ENCODE data around the gene RUVBL1.

Gene RUVBL1

DNA sequence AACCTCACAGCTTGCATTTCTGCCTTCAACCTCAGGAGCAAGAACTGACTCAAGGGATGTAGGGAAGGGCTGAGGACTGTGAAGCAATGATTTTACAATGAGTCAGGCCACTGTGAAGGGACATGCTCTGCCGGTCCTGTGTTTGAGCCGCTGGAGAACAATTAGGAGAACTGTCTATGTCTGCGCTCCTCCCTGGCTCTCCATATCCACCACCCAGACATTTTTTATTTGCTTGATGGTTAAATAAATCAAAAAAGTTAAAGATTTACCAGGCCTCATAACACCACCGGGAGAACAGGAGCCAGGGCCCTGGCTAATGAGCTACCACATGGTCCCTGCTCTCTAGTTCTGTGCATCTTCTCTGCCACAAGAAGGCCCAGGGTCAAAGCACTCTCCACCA lies 41.8 kb downstream of the RUVBL1 start:
- no peak for DNase-seq

DNA sequence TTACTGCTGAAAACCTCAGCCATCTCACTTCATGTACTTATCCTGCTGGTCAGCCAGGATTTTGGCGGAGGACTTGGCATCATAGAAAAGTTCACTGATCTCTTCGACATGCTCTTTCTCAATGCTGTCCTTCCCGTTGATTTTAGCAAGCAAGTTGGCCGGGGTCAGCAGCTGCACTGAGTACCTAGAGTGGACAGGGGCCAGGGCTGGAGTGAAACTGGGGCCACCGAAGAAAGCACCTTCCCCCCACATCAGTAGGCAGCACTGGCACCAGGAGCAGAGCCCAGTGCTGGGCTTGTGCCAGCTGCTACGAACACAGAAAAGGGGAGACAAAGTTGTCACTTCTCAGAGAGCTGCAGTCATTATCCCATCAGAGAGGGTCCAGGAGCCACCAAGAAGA lies 42.4 kb downstream of the RUVBL1 start:
- no peak for DNase-seq

DNA sequence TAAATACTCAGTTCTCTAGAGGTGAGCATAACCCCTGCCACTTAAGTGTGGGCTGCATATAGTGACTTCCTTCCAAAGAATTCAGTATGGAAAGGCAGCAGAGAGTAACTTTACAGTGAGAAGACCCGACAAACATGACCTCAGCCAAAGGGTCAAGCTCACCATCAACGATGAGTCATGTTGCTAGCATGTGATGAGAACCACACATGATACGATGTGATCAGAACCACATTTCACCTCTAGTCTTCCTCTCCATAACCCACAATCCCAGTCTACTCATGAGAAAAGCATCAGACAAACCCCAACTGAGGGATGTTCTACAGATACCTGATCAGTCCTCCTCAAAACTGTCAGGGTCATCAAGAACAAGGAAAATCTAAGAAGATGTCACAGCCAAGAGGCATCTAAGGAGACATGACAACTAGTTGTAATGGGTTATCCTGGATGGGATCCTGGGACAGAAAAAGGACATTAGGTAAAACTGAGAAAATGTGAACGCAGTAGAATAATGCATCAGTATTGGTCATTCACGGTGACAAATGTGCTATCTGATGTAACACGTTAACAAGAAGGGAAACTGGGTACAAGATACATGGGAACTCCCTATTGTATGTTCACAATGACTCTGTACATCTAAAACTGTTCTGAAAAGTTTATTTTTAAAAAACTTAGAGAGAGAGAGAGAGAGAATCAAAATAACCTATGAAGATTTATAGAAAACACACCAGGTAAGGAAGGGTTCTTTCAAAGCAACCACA lies 43.1 kb downstream of the RUVBL1 start:
- DNase-seq, result no peak

DNA sequence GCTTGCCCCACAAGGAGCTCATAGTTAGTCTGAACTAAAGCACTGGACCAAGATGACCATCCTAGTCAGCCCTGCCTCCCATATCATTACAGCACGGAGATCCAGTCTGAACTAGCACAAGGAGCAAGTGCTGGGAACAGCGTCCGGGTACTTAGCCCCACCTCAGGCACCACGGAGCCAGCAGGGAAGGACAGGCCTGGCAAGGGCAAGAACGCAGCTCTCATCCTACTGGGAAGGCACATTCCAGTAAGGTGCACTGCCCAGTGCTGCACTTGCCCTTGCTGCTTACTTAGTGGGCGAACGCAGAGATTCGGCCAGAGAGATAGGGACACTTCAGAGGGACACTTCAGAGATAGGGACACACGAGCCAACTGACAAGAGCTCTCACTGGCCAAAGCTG lies 43.8 kb downstream of the RUVBL1 start:
- DNase-seq, result no peak

DNA sequence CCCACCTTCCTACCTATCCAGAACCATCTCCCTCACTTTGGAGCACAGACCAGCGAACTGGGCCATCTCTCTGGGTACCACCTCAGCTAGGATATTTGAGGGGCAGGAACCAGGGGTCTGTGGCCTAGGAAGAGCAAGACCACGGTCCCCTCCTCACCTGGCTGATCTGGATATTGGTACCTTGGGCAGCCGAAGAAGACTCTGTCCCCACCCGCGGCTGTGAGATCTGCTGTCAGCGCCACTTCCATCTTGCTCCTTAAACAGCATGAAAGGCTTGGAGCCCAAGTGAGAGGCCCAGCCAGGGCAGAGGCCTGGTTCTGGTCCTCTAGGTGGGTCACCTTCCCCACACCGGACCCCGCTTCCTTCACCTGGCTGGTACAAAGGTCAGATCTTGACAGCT lies 44.7 kb downstream of the RUVBL1 start:
- no peak for DNase-seq

DNA sequence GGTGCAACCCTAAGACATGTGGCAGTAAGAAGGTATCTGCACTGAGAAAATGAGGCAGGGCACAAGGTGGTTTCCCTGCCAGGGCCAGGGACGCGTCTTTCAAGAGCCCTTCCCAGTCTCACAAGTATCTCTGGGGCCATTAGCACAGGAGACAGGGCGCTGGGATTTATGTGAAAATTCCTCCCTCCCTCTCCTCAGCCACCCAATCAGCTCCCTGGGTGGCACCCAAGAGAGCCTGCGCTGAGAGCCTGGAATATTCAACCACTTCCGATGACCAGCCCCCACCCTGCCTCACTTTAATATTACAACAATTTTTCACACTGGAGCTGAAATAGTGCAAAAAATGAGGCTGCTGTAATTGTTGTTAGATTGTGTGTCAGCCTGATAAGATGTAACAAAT lies 45.3 kb downstream of the RUVBL1 start:
- no peak for DNase-seq

DNA sequence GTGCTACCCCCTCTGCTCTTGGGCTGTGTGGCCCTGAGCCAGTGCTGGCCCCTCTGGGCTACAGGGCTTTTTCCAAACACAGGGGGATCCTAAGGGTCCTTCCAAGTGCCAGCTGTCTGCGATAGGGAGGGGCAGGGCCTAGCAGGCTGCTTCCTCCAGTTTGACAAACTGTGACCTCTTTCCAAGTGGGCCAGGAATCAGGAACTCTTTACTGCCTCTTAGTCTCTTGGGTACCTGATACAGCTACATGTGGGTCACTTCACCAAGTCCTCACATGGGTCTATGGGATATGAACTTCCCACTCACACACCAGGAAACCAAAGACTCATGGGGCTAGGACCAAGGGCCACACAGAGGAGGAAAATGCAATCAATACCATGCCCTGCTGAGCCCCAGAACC lies 45.9 kb downstream of the RUVBL1 start:
- DNase-seq, result no peak

DNA sequence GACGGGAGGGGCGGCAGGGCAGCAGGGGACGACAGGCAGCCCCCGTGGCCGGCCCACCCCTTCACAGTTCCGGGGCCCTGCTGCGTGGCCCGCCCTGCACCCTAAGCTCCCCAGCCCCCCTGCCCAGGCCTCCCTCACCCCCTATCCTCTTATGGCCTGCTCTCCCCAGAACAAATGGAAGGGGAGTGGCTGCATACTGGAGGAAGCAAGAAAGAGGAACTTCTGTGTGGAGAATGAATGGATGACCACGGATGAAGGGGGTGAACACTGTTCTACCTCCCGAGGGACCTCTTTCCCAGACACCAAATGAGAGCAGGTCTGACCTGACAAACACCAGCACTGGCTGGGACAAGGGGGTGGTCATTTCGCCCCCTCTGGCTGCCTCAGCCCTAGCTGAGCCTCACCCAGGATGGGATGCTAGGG lies 46.4 kb downstream of the RUVBL1 start:
- DNase-seq, result no peak

DNA sequence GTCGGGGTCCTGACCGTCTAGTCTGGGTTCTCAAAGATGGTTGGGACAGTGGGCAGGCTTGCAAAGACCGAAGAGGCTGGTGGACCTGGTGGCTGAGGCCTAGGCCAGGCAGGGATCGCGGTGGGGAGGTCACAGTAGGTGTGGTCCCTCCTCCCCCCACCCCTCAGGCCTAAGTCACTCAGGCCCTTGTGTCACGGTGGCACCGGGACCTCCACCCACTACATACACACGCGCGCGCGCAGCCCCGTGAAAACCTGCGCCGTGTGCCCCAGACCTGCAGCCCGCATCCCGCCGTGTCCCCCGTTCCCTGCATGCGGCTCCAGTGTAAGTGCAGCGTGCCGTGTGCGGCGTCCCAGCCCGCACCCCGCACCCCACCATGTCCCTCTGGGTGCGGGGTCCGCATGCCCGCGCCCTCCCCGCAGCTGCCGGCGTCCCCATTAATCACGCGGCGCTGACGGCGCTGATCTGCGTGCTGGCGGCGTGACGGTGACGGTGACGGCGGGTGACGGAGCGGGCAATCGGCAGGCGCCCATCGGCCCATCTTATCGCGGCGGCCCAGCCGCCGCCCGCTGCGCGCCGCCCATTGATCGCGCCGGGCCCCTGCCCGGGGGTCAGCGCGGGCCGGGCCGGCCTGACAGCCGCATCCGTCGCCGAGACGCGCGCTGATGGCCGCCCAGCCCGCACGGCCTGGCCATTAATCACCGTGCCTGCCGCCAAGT lies 47.0 kb downstream of the RUVBL1 start:
- DNase-seq, result peak in 1 of 2 donors; percentile 43

DNA sequence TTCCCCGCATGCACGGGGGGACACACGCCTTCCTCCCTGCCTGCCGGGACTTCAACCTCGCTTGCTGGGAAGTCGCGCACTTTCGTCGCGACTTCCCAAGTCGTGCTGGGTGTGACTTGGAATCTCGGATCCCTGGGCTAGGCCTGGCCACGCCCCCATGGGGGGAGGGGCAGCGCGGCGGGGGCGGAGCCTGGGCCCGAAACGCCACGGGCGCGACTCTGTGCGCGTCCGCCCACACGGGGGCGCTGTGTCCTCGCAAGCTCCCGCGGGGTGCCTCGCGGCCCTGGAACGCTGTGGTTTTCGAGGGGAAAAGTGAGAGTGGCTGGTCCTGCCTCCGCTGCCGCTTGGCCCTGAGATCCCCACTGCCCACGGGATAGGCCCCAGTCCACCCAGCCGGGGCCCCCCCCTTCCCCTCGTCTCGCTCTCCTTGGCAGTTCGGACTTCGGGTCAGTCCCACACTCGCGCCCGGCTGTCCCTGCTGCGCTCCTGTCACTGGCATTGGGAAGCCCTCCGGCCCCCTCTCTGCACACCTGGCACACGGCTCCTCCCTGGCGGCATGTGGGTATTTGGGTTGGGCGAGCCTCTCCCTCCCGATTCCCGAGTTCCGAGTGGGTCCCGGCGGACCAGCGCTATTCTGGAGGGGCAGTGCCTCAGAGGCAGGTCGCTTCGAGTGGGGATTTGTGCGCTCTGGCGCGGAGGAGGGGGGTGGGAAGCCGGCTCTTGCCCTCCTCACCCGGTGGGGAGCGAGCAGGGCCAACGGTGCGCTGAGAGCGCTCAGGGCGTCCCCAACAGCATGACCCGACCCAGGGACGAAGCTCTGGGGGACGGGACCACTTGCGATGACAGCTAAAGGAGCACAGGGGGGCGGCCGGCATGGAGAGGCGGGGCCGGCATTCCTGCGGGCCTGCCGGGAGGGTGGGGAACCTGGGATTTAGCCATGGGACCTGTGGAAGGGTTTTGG lies 47.8 kb downstream of the RUVBL1 start:
- DNase-seq, result peak; percentile 82 to 89

DNA sequence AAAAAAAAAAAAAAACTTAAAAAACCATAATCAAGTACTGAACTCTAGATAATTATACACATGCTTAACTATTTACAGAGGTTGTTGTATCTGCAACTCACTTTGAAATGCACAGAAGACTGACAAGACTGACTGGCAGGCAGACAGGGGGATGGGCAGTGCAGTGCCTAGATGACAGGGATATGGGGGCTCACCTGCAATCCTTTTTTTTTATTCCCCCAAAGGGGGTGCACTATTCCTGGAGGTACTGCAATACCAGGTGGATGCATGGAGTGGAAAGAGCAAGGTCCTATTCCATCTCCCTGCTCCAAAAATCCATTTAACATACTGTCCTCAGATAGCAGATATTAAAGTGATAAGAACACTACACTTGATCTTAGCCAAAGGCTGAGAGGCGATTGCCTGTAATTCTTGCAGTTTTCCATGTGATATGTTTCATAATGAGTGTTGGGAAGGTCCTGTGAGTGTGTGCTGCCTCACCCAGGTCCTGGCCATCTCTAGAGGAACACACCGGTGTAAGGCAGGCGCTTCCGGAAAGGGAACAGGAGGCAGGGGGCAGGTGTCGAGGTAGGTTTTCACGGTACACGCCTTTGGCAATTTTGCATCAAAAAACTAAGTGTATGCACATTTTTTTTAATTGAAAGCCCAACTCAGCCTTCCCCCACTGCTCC lies 48.6 kb downstream of the RUVBL1 start:
- no peak for DNase-seq

DNA sequence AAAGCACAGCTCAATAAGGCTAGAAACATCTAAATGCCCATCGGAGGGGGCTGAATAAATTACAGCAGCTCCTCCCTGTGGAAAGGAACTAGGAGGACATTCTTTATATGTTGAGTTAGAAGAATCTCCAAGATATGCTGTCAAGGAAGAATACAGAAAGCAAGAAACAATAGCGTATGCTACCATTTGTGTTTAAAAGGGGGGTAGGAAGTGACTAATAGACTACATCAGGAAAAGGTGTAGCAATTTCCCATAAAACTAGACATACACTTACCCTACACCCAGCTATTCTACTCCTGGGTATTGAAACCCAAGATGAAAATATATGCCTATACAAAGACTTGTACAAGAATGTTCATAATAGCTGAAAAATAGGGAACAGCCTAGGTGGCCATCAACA lies 49.8 kb downstream of the RUVBL1 start:
- DNase-seq, result no peak

DNA sequence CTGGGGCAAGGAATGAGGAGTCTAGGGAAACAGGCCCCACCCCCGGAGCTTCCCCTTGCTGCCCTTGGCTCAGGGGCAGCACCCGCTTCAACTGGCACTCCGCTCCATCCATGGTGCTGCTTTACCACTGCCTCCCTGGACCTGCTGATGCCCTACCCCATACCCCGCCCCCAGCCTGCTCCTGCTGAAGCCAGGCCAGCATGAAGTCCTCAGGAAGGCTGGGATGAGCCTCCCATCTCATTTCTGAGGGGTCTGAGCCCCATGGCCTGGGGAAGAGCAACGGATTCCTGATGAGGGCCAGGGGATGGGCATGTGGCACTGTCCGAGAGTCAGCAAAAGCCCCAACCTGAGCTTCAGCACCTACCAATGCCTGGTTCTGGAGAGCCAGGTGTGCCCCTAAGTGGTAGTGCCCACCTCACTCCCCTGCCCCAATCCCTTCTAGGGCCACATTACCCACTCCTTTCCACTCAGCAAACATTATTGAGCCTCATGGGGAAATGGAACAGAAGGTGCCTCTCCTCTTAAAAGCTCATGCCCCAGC lies 50.4 kb downstream of the RUVBL1 start:
- no peak for DNase-seq

DNA sequence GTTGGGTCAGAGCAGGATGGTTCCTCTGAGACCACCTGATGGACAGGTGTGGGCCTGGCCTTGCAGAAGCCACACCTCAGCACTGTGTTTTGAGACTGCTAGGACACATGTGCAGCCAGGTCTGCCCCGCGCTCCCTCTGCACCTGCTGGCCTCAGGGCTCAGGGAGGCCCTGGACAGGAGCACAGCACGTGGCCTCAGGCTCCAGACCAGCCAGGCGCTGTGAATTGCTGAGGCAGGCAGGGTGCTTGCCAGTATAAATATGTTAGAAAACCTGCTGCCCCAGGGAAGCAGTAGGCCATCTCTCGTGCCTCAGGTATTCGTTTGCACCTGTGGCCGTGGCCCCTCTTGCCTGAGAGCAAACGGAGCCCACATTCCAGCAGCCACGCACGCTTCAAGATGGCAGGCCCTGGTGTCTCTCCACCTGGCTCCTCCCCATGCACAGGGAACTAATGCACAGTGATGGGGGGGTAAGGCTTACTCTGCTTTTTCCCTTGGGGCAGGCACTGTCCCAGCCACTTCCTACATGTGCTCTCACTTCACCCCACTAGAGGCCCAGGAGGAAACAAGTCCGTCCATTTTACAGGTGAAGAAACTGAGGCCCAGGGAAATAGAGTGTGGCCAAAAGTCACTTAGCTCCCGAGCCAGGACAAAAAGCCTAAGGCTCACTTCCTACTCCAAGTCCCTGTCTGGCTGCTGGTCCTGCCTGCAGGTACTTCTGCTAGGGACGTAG lies 51.0 kb downstream of the RUVBL1 start:
- no peak for DNase-seq

DNA sequence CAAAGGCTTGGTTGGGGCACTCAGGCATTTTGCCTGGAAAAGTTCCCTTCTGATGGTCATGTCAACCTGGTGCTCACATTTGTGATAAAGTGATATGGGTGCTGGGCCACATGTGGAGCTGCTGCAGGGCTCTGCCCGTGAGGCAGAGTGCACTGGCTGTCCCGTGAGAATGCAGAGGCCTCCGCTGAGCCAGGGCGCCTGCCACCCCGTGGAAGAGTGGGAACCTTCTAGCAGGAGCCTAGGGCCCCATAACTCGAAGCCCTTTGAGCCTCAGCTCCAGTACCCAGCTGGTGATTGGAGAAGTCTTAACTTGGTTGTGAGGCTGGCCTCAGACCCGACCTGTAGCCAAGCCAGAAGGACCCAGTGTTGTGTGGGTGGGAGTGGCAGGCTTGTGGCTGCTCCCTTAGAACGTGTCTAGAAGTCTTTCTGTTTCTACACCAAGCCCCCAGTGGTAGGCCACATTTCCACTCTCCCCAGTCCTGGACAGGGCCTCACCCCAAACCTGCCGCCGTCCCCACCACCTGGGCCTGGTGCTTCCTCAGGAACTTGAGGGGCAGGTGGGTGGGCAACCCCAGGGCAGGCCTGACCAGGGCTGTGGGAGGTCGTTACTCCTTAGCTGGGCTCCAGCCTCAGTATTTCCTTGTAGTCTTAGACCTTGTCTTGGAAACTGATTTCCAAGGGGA lies 51.7 kb downstream of the RUVBL1 start:
- no peak for DNase-seq

DNA sequence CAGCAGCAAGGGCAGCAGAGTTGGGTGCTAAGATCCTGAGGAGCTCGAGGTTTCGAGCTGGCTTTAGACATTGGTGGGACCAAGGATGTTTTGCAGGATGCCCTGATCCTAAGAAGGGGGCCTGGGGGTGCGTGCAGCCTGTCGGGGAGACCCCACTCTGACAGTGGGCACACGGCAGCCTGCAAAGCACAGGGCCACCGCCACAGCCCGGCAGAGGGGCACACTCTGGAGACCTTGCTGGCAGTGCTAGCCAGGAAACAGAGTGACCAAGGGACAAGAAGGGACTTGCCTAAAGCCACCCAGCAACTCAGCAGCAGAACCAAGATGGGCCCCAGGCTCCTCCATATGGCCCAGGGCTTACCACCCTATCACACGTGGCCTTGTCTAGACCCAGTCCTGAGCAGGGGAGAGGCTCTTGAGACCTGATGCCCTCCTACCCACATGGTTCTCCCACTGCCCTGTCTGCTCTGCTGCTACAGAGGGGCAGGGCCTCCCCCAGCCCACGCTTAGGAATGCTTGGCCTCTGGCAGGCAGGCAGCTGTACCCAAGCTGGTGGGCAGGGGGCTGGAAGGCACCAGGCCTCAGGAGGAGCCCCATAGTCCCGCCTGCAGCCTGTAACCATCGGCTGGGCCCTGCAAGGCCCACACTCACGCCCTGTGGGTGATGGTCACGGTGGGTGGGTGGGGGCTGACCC lies 52.6 kb downstream of the RUVBL1 start:
- DNase-seq, result no peak

DNA sequence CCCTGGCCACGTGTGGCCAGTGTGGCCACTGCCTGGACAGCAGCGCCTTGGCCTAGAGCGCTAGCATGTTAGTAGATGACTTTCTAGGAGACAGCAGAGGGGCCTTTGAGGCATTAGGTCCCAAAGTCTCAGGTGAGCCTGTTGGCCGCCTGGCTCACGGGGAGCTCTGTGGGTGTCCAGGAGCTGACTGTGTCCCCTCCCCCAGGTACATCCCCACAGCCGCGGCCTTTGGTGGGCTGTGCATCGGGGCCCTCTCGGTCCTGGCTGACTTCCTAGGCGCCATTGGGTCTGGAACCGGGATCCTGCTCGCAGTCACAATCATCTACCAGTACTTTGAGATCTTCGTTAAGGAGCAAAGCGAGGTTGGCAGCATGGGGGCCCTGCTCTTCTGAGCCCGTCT lies 54.3 kb downstream of the RUVBL1 start:
- no peak for DNase-seq

DNA sequence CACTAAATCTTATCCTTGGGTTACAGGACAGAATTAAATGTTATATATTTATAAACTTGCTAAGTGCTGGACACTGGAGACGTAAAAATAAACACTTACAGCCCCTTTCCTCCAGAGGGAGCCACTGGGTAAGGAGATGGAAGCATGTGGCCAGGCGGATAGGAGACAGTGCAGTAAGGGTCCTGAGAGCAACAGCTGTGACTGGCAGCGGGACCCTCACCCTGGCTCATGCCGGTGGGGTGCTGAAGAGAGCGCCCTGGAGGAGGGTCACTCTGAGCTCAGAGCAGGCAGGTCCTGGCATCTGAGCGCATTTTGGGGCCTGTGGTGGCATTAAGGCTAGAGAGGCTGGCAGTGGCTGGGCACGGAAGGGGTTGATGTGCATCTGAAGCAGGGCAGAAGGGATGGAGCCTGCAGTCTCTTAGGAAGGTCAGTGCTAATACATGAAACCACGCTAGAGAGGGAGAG lies 55.4 kb downstream of the RUVBL1 start:
- no peak for DNase-seq

DNA sequence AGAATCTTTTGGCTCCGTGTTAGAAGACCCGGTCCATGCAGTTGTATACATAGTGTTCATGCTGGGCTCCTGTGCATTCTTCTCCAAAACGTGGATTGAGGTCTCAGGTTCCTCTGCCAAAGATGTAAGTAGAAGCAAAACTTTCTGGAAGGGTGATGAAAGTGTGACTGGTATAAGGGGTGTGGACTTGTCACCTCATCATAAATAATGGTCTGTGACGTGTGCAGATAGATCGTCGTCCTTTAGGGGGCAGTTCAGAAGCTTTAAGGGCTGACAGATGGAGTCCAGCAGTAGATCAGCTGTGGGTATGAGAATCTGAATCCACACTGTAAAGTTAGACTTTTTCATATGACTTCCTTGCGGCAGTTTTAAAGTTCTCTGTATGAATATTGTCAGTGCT lies 56.1 kb downstream of the RUVBL1 start:
- no peak for DNase-seq

DNA sequence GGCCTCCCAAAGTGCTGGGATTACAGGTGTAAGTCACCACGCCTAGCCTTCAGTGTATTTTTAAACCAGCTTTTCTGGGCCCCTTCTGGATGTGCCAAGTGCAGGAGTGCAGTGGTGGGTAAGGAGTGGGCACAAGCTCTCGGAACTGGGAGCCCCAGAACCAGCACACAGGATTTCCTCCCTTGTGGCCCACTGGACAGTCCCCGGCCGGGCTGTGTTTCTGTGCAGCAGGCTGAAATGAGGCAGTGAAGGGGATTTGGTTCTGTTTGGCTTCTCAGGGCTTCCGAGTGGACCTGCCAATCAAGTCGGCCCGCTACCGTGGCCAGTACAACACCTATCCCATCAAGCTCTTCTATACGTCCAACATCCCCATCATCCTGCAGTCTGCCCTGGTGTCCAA lies 56.9 kb downstream of the RUVBL1 start:
- DNase-seq, result no peak

DNA sequence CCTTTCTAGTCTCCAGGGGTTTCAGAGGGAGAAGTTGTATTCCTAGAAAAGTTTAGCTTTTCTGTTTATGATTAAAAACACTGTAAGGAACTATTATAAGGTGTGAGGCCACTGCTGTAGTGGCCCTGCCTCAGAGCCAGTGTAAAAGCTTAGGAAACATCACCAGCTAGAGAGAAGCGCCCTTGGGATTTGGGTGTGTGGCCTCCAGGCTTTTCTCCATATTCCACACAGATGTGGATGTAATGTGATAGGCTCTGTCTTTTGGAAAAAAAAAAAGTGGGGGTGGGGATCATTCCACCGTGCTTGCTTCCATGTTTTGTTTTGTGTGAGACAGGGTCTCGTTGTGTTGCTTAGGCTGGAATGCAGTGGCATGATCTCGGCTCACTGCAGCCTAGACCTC lies 57.5 kb downstream of the RUVBL1 start:
- DNase-seq, result no peak
